Germinal center (tissue), 1 donor: Measurements from ENCODE around the gene KIF3C.
A peak's percentile ranks its signal among the peaks of the same experiment; 100 is the strongest.
"Not testable (repeated sequence)": the region's sequence is repeated elsewhere in the genome, so short reads cannot be mapped to it uniquely, and the experiment has no call there.

Source experiments
- DNase-seq: peaks from one replicate; pipeline ENCODE4 v3.0.0; 2012; ENCODE audit warnings: mixed read lengths, low spot score

Gene KIF3C

DNA sequence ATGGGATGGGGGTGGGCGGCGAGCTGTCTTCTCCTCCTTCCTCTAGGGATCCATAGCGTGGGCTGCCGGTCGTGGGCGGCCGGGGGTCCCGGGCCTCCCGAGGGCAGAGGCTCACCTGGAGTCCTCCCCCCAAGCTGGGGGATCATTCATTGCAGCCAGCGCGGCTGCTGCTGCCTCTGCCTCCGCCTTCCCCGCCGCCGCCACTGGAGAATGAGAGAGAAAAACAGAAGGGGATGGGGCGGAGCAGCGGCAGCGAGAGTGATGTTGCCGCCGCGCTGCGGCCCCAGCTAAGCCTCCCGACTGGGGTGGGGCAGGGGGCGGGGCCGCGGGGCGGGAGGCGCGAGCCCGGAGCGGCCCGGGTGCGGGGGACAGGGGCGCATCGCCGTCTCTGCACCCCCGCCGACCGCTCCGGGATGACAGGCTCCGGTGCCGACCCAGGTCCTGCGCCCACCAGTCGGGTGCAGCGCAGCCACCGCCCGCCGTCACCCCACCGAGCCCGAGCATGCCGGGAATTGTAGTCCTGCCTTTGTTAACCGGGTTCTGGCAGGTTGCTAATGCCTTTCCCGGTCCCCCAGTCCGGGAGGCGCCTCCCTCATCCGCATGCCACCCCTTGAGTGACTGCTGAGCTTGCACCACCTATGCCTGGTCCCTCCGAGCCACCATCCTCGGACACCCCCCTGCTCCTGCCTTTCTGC is at the start of gene KIF3C:
TSS of gene KIF3C (minus strand) at position 225 of the 695 bp plus-strand sequence. CDS start 580 bp downstream, outside the sequence.
- DNase-seq = peak; percentile 79

DNA sequence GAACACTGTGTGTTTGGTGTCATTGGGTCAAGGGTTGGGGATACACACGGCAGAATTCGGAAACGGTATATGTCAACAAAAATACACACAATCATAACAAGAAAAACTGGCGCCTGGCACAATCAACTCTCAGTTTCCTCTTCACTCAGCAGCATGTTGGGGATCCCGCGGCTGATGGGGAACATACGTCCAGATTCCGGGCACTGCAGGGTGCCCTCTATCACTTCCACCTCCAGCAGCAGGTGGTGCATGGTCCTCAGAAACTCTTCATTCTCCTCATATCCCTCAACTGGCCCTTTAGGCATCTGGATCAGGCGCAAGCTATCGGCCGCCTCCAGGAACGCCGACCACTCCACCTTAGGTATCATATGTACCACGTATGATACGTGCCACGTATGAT is 45.8 kb upstream of the KIF3C start:
- not testable (repeated sequence) for DNase-seq

DNA sequence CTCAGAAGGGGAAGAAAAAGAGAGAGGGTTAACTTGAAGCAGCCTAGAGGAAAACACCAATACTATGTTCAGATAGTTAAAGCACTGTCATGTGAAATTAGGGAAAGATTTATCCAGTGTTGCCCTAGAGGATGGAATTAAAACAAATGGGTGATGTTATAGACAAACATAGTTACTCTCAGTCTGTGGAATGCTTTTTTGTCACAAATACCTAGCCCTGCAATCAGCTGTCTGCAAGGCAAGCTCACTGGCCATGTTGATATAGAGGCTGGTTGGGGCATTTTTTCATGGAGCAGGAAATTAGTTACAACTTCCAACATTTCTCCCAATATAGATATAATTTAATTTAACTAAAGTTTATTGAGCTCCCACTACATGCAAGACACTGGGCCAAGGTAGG is 43.2 kb upstream of the KIF3C start:
- no peak for DNase-seq

DNA sequence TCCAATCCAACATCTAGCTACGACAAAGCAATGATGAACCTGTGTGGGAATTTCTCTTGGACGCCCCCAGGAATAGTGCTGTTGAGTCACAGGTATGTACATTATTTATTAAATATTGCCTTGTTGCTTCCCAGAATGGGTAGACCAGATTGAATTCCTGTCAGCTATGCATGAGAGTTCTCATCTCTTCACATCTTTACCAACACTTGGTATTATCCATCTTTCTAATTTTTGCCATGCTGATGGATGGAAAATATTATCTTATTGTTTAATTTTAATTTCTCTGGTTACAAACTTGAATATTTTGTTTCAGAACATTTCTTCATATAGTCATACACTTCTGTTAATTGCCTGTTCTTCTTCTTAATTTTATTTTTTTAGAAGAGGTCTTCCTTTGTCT is 42.0 kb upstream of the KIF3C start:
- no peak for DNase-seq

DNA sequence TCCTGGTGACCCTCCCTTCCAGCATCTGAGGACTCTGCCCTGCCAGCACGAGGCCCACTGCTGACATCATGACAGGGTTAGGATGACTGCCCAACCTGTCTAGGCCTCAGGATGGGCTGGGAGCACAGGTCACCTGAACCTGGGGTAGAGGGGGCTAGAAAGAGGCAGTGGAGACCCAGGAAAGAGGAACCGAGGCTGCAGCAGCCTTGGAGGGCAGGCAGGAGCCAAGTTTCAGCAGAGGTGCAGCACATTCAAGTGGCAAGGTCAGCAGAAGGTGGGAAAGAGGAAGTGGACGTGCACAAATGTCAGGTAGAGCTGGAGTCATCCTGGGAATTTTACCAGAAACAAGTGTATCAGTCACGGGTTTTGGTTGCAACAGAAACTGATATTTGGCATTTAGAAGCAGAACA is 37.9 kb upstream of the KIF3C start:
- no peak for DNase-seq

DNA sequence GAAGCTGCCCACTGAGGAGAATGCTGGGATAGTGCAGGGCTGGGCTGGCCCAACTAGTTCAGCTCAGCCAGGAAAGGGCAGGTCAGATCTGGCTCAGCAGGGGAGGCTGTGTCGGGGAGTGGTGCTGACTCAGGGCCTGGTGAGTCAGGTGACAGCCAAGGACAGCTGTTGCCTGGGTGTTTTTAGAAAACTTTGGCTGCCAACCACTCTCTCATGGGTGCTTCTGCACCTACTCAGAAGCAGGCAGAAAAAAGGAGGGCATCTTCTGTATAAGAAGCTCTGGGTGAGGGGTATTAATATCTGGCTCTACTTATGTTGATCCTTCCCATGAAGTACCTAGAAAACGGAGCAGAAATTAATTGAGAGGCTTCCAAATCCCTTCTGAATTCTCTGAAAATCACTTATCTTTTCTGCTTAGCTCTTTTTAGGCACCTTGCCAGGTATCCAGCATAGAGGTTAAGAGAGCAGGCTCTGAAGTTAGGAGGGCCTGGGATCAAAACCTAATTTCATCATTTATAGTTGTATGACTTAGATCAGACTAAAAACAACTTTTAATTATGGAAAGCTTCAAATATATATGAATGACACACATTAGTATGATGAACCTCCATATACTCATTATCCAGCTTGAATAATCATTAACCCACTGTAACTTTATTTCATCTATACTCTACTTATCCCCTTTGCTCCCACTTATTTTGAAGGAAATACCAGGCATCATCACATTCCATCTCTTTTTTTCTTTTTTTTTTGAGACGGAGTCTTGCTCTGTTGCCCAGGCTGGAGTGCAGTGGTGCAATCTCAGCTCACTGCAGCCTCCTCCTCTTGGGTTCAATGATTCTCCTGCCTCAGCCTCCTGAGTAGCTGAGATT is 36.1 kb upstream of the KIF3C start:
- DNase-seq = no peak

DNA sequence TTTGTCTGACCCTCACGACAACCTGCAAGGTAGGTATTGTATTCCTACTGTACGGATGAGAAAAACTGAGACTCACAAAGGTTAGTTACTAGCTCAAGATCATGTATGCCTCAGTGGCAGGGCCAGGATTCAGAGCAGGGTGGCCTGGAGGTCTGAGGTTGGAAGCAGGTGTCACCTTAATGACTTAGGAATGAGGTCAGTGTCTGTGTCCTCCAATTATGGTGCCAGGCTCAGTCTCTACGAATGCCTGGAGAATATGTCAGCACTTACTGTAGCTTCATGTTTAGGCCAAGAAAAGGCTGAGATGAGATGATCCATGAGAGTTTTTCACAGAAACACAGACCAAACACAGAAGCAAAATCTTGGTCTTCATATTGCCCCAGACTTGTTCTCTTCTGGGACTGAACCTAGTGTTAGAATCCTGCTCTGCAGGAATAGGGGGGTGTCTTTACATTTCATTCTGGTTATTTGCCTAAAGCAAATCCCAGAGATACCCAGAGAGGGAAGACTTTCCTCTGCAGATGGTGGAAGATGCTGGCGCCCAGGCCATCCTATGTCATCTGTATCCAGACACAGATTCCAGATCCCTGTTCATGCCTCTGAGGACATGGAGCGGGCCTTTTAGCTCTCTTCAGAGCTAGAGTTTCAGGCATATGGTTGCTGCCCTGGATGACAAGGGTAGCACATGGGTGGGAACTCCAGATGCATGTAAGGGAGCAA is 35.3 kb upstream of the KIF3C start:
- no peak for DNase-seq

DNA sequence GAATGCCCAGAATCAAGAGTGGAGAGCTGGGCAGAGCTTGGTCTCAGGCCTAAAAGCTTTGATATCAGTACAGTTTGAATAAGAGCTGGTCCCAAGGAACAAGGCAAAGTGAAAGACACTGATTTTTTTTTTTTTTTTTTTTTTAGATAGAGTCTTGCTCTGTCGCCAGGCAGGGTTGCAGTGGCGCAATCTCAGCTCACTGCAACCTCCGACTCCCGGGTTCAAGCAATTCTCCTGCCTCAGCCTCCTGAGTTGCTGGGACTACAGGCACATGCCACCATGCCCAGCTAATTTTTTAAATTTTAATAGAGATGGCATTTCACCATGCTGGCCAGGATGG is 34.4 kb upstream of the KIF3C start:
- not testable (repeated sequence) for DNase-seq

DNA sequence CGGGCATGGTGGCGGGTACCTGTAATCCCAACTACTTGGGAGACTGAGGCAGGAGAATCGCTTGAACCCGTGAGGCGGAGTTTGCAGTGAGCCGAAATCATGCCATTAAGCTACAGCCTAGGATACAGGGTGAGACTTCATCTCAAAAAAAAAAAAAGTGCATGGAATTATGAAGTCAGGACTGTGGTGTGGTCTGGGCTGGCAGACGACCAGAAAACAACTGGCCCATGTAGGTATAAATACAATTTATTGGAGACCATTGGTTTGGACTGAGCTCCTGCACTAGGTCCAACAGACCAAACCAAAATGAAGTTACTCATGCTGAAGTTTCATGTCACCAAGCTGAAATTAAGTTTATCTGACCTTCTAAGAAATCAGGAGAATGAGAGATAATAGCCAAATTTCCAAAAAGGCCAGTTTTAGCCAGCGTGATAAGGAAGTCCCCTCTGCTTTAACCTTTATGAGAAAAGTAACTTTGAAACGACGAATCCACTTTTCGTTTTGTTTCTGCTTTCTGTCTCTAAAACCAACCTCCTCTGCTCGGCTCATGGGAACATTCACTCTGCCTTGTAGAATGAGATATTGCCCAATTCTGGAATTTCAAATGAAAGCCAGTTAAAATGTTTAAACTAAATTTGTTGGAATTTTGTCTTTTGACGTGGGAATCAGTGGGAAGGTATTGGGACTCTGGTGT is 33.9 kb upstream of the KIF3C start:
- no peak for DNase-seq

DNA sequence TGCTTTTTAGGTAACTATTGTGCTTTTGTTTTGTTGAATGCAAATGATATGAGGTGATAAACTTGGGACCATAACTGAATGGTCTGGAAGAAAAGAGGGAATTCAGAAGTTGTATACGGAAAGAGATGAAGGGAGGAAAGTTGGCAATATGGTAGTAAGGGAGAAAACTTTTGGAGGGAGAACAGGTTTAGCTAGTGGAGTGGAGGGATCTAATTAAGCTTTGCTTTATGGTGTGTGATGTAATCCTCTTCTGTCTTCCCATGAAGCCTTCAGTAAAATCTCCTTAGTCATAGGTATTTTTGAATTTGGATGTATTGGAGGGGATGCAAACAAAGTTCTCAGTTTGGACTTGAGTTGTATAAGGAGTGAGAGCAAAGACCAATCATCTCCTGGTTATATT is 31.4 kb upstream of the KIF3C start:
- DNase-seq = no peak

DNA sequence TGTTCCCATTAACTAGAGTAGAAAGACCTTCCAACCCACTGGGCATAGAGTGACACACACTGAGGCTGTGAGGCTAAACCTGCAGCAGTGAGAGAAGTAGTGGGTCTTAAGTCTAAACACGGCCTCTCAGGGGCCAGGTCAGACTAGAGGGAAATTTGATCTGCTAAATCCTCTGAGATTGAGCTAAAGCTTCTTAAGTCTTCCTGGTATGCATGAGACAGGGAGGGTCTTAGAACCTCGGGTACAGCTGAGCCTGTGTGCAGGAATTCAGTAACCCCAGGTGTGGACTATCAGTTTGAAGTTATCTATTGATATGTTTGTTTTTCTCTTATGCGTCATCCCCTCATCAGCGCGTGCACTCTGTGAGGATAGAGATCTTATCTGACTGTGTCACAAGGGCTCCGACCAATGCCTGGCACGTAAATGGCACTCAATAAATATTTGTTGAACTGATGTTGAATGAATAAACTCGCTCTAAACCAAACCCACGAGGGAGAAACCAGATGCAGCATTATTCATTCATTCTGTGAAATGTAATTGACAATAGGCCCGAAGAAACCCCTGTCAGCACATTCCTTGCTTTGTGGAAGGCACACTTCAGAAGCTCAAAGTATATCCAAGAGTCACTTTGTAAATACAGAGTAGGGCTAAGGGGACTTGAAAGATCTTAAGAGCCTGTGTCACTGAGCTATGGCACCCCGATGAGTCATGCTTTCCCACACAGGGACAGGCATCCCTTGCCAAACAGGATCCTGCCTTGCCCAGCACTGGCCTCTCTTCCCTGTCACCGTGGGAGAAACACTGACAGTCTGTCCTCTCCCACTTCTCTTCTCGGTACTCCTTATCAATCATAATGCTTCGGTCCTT is 29.9 kb upstream of the KIF3C start:
- no peak for DNase-seq

DNA sequence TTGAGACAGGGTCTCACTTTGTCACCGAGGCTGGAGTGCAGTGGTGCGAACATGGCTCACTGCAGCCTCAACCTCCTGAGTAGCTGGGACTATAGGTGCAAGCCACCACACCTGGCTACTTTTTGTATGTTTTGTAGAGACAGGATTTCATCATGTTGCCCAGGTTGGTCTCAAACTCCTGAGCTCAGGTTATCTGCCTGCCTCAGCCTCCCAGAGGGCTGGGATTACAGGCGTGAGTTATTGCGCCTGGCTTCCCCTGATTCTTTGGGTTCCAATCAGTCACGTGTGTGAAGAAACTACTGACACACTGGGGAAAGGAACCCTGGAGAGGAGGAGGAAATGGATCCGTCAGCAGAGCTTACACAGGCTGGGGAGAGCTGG is 29.3 kb upstream of the KIF3C start:
- DNase-seq = no peak

DNA sequence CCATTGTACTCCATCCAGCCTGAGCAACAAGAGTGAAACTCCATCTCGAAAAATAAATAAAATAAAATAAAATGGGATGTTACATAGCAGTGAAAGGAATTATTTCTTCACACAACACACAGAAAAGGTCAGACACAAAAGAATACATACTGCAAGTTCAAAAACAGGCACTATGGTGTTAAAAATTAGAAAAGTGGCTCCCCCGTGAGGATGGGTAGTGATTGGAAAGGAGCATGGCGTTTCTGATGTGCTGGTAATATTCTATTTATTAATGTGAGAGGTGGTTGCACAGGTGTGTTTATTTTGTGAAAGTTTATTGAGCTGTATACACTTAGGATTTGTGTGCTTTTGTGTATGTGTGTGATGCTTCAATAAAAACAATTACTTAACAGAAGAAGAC is 28.6 kb upstream of the KIF3C start:
- no peak for DNase-seq

DNA sequence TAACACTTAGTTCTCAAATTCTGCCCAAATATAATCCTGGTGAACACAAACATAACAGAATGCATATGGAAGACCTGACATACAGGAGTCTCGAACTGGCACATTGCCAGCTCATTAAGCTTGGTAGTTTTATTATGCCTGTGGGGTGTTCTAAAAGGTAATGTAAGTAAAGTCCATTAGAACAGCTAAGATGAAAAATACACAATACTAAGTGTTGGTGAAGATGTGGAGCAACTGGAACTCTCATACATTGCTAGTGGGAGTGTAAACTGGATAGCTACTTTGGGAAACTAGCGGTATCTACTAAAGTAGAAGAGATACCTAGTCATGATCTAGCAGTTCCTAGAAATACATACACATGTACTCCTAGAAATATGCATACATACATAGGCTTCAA is 27.3 kb upstream of the KIF3C start:
- DNase-seq = no peak

DNA sequence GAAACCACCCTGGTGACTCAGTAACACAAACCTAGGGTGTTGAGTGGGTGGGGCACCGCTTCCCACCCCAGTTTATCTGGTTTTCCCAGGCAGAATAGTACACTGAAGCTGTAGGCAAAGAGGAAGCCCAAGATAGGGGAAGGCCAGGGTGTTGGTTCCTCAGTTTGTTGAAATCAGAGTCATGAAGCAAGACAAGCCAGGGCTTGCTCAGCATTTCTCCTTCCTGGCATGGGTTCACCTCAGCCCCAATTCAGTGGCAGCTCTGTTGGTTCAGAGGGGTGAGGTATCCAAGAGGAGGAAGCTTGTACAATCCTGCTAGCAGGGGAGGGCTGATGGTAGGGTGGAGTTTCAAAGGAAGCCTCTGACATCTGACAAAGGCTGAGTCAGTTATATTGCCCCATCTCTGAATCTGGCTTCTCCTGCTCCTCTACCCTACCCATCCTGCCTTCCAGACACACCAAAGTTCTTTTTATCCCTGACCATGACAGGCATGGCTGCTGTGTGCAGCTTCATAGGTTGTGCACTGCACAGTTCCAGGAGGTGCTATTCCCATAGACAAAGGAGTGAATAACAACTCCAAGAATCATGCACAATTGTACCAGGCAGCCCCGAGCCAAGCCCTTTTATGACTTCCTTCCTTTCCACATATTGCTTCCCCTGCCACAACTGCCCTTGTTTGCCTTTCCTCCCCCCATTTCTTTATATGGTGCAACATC is 26.7 kb upstream of the KIF3C start:
- no peak for DNase-seq

DNA sequence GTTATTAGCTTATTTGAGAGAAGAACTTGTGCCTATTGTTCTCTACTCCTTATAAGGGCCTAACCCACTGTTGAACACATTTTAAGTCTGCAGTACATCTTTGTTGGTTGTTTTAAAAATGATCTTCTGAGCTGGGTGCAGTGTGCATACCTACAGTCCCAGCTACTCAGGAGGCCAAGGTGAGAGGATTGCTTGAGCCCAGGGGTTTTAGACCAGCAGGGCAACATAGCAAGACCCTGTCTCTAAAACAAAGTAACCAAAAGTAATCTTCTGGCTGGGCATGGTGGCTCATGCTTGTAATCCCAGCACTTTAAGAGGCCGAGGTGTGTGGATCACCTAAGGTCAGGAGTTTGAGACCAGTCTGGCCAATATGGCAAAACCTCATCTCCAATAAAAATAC is 25.8 kb upstream of the KIF3C start:
- DNase-seq = no peak

DNA sequence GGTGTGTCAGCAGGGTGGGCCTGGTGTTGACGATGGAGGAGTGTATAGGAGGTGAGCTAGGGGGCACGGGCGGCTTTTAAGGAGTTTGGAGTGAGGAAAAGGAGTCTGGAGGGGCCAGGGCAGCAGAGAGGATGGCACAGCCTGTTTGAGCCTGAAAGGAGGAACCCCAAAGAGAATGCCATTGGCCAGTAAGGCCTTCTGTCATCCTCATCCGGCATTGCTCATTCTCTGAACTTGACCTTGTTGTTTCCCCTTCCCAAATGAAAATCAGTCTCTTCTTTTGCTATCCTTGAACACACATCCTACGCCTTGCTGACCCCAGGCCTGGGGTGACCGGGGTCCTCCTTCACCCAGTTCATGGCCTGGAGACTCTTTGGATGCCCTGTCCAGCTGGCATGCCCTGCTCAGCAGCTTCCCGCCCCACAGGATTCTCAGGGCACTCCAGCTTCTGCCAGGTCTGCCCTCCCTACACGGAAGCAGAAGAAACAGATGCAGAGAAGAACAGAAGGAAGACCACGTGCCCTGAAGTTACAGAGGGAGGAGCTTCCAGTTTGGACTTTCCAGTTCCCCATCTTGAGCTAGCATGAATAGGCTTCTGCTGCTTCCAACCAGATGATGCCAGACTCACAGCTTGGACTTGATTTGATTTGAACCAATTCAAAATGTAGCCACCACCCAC is 20.5 kb upstream of the KIF3C start:
- no peak for DNase-seq

DNA sequence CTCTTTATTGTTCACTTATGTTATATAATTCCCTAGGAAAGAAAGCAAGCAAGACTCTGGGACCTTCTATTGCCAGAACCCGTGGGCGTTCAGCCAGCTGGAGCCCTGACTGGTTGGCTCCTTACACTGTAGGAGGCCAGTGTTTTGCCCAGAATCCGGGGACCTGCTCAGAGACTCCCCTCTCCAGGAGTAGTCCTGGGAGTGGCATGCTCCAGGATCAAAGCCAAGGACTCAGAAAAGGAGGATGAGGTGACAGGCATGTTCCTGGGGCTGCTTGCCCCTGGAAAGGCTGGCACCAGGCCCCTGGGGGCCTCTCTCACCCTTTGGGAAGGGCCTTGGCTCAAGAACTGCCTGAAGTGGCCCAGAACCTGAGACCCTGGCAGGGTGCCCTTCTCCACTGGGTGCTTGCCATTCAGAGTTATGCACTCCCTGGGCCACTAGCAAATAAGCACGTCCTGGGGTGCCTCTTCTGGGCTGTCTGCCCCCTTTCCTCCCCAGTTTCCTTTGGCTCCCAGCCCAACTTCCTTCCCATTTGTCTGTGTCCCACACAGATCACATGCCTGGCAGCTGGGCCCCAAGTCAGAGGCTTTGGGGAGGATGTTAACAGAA is 19.6 kb upstream of the KIF3C start:
- no peak for DNase-seq

DNA sequence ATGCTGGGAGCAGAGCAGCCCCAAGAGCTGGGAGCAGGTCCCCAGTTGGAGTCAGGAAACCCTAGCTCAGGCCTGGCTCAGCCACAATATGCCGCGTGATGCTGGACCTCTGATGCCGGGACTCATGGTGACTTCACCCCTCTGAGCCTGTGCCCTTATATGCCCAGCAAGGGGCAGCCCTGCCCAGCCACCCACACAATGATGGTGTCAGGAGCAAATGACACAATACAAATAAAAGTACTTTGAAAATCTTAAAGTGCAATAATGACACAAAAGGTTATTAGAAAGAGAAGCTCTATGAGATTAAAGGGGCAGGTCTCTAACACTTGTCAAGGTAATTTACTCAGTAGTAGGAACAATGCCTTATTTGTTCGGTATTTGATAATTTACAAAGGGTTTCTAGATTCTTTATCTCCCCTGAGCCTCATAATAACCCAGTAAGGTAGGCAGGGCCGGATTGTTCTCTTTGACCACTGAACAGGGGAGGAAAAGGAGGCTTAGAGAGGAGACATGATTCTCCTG is 18.3 kb upstream of the KIF3C start:
- DNase-seq = no peak
